GM21423 (cell line): ENCODE measurements around the gene EHD4.

Source experiments
- ATAC-seq: cut with Tn5 transposase; IDR thresholded peaks from one replicate; pipeline ENCODE4 v1.9.1; 2021; ENCODE audit warnings: mild to moderate bottlenecking, moderate library complexity; ENCODE audit not compliant: unreplicated experiment

Gene EHD4

DNA sequence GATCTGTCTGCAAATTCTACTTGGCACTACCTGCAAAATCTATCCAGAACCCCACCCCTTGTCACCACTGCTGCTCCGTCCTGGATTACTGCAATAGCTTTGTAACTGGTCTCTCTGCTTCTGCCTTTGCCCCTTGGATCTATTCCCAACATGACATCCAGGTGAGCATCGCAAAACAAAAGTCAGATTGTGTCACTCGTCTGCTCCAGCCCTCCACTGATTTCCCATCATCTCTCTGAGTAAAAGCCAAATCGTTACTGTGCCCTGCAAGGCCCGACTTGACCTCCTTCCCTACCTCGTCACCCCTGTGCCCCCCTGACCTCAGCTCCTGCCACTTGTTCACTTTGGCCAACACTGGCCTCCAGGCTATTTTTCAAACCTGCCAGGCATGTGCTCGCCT lies 87.9 kb downstream of the EHD4 start:
- ATAC-seq, result no peak

DNA sequence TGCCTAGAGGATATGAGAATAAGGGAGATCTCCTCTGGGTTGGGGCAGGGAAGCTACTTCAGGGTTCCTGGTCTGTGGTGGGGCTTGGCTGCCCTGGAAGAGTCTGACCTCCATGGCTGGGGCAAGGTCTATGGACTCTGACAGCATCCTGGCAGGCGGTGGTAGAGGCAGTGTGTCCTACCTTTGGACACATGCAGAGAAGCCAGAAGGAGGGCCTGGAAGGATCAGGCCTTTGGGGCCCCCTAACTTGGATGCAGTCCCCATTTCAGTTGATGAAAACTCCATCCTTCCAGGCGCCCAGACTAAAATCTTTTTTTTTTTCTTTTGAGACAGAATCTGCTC lies 88.9 kb downstream of the EHD4 start:
- ATAC-seq, result no peak

DNA sequence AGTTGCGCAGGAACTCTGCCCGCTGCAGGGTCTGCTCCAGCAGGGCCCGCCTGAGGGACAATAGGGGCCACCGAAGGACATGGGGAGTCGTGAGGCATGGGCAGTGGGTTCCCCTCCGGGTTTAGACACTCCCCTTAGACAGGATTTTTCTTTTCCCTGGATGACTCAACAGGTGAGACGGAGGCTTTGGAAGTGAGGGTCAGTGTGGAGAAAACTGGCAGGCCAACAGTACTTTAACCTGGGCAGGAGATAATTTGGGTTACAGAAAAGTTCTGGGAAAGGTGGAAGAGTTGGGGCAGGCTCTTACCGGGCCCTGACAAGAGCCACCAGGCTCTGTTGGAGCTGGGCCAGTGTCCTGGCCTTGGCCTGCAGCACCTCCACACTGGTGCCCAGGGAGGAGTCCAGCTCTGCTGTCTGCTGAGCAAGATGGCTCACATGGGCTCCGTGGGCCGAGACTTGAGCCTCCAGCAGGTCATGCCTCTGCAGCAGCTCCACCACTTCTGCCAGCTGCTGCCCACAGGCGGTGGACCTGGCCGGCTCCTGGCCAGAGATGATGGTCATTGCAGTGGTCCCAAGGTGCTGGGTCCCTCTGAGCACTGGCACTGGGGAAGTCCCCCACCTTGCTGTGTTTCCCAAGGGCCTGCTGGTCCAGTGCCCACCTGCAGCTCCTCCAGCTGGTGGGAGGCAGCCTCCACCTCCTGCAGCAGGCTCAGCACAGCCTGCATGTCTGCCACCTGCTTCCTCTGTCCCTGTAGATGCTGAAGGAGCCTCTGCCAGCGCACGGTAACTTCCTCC lies 89.5 kb downstream of the EHD4 start:
- no peak for ATAC-seq

DNA sequence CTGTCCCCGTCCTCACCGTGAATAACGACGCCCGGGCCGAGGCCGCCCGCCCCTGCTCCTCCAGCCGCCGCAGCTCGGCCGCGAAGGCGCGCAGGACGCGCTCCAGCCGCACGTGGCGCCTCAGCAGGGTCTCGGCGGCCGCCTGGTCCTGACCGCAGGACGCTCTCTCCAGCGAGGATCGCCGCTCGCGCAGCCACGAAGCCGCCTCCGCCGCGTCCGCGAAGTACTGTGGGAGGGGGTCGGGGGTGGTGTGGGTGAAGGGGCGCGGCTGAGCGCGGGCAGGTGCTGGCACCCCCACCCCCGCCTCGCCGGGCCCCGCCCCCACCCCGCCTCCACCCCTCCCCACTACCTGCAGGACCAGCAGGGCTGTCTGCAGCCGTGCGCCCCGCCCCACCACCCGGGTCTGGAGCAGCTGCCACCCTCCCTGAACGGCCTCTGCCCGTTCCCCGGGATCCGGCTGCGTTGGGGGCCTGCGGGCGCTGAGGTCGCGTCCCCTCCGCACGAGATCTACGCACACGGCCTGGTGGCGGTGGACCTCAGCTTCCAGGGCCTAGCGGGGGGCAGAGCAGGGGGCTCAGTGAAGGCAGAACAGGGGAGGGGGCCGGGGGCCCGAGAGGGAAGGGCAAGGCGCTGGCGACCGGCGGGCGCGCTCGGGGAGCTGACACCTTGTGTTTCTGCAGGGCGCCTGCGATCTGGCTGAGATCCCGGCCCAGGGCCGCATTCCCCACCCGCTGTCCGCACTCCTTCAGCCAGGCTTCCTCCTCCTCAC lies 90.3 kb downstream of the EHD4 start:
- ATAC-seq, result no peak

GRCh38 chr15:41881550-41881919 lies 90.8 kb downstream of the EHD4 start:
- no peak for ATAC-seq

- ATAC-seq, result no peak
Measured at GRCh38 chr15:41881086-41881485, 91.3 kb downstream of the EHD4 start.

DNA sequence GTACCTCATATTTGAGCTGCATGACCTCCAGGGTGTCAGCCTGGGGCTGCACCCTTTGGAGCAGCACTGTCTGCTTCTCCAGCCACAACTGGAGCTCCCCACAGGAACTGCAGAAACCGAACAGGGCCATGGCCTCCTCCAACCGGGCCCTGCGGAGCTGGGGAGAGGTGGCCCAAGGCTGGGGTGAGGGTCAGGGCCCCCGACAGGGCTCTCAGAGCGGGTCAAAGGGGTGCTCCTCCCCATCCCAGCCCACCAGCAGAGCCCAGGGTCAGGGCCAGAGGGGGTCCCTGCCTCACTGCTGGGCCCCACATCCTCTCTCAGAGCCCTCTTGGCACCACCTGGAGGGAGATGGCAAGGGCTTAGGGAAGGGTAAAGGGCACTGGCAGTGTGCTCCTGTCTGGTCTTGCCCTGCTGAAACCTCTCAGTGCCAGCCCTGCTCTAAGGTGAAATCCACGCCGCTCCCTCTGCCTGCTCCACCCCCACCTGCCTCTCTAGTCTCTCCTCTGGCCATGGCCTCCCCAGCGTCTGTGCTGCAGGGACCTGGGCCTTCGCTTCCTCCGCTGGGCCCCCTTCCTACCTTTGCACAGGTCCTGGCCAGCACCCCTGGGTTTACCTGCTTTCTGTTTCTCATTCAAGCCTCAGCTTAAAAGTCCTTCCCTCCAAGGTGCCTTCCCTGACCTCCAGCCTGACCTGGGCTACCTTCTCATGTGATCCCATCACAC lies 92.0 kb downstream of the EHD4 start:
- no peak for ATAC-seq

- ATAC-seq, result no peak
Measured at GRCh38 chr15:41879321-41879845, 93.0 kb downstream of the EHD4 start.

DNA sequence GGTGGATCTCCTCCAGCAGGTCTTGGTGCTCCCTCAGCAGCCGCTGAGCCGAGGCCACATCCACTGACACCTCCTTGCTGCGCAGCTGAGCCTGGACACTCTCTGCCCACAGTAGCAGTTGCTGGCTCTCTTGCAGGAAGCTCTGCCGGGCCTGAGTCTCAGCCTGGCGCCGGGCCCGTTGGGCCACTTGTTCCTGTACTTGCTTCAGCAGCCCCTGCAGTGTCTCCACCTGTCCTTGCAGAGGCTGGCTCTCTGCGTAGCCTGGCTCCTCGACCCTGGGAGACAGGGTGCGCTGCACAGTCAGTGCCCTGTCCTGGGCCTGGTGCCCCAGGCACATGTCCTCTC lies 94.0 kb downstream of the EHD4 start:
- ATAC-seq, result no peak

GRCh38 chr15:41877631-41878354 lies 94.6 kb downstream of the EHD4 start:
- no peak for ATAC-seq

- no peak for ATAC-seq
Measured at GRCh38 chr15:41876689-41877088, 95.7 kb downstream of the EHD4 start.

- no peak for ATAC-seq
Measured at GRCh38 chr15:41876007-41876406, 96.3 kb downstream of the EHD4 start.

- no peak for ATAC-seq
Measured at GRCh38 chr15:41874736-41875135, 97.6 kb downstream of the EHD4 start.

DNA sequence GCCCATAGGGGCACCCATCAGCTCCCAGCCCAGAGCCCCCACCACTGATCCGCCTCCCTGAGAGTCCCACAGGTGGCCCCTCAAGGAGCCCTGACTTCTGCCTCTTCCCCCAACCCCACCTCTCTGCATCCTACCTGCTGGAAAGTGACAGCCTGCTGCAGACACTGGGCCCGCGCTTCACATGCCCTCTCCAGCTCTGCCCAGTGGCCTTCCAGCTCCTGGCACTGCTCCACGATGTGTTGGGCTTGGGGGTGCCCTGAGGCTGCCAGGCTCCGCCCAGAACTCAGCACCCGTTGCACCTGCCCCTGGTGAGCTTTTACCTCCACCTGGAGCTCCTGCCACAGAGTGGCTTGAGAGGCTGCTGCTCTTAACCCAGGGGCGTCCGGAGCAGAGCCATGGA lies 98.6 kb downstream of the EHD4 start:
- ATAC-seq, result no peak

GRCh38 chr15:41872166-41872747 lies 100.1 kb downstream of the EHD4 start:
- ATAC-seq, result no peak

DNA sequence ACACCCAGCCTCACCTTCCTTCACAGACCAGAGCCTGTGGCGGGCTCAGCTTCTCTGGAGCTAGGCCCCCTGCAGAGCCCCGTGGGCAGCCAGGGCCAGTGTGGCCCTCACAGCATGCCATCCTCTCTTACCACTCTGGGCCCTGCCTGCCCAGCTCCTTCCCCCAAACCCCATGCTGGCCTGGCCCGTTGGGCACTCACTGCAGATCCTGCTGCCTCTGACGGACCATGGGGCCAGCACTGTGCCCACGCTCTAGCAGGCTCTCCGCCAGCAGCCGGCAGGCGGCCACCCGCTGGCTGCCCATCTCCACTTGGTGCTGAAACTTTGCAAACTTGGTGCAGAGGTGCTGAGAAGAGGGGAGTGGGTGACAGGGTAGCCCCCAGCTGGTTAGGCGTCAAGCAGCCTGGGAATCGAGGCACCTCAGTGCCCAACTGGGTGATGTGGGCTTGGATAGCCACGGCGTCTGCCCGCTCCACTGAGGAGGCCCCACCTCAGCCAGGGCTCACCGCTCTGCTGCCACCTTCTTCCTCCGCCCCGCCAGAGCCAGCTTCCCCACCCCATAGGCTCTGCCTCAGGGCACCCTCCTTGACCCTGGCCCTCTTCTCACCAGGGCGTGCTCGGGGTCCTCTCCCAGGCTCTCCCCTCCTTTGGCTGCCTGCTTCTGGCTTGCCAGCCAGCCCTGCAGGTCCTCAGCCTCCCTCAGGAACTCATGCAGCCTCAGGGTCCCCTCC lies 101.0 kb downstream of the EHD4 start:
- ATAC-seq, result no peak

GRCh38 chr15:41870689-41871081 lies 101.7 kb downstream of the EHD4 start:
- no peak for ATAC-seq

GRCh38 chr15:41869770-41870688 lies 102.3 kb downstream of the EHD4 start:
- no peak for ATAC-seq

DNA sequence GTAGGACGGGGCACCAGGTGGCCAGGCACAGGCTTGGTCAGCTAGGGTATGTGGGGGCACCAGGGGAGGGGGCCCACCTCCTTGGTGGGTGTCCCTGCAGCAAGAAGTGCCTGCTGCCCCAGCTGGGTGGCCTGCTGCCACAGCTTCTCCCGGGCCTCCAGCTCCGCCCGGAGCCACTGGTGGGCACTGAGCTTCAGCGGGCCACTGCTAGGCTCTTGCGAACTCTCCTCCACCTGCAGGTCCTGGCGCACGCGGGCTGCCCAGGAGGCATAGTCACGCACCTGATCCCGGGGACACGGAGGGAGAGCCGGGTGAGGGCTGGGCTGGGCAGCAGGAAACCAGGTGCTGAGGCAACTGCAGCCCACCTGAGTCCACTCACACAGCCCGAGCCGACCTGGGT lies 104.0 kb downstream of the EHD4 start:
- no peak for ATAC-seq
